Heart right ventricle (tissue), 16 donors: Measurements from ENCODE around the gene GNGT1. TPM values are rescaled to one million over a fixed set of nuclear protein-coding genes. Genes with fewer than 3 reads are reported as not detected.
A peak's percentile ranks its signal among the peaks of the same experiment; 100 is the strongest.

Experiments
- ATAC-seq, 8 donors: fragments of 200-7000 bp; cut with Tn5 transposase; one replicate each; pipeline ENCODE4 v1.9.1; 2020; ENCODE audit warnings: mild to moderate bottlenecking in 8 of 8, moderate library complexity in 8 of 8, moderate number of reproducible peaks in 1 of 8
- DNase-seq, 2 donors: peaks; one replicate each; pipeline ENCODE4 v3.0.0-alpha.2; 2020
- H3K27ac ChIP-seq, 10 donors: fragments of 200-600 bp; sonication (generic) in 2 of 10; one replicate each; pipeline versions ENCODE4 v1.5.0 to v1.8.0; 2020 to 2022; ENCODE audit warnings: mild to moderate bottlenecking in 3 of 10
- H3K27me3 ChIP-seq, 7 donors: fragments of 200-600 bp; one replicate each; pipeline ENCODE4 v1.8.0; 2021 to 2022; ENCODE audit warnings: mild to moderate bottlenecking in 2 of 7
- H3K36me3 ChIP-seq, 9 donors: fragments of 200-600 bp; sonication (generic) in 1 of 9; one replicate each; pipeline versions ENCODE4 v1.5.0 to v1.8.0; 2020 to 2022; ENCODE audit warnings: mild to moderate bottlenecking in 2 of 9
- H3K4me1 ChIP-seq, 9 donors: fragments of 200-600 bp; sonication (generic) in 1 of 9; one replicate each; pipeline versions ENCODE4 v1.5.0 to v1.8.0; 2020 to 2022; ENCODE audit warnings: mild to moderate bottlenecking in 4 of 9
- H3K4me3 ChIP-seq, 10 donors: fragments of 200-600 bp; sonication (generic) in 2 of 10; one replicate each; pipeline versions ENCODE4 v1.5.0 to v1.8.0; 2020 to 2022; ENCODE audit warnings: mild to moderate bottlenecking in 7 of 10, moderate library complexity in 2 of 10
- H3K9me3 ChIP-seq, 11 donors: fragments of 200-600 bp in 10 of 11; sonication (generic) in 2 of 11; one replicate each; pipeline versions ENCODE4 v1.5.0 to v1.8.0; 2013 to 2022; ENCODE audit warnings: mild to moderate bottlenecking in 2 of 11, control low read depth in 1 of 11, moderate library complexity in 1 of 11
- CTCF ChIP-seq, 9 donors: fragments of 200-600 bp; sonication (generic) in 2 of 9; IDR thresholded peaks; one replicate each; pipeline versions ENCODE4 v1.5.0 to v1.8.0; 2021 to 2022; ENCODE audit warnings: antibody characterized with exemption in 9 of 9, mild to moderate bottlenecking in 5 of 9, moderate library complexity in 1 of 9
- WGBS, 2 donors: extraction: QIAGEN DNeasy Blood & Tissue Kit; methylation state at CpG; one replicate each; pipeline ENCODE4 v1.1.7; 2013; ENCODE audit warnings: inconsistent platforms in 1 of 2; 5-methylcytosine and 5-hydroxymethylcytosine counted together
- intact Hi-C, 10 donors: fragments of 100-400 bp; cut with DNase I; formaldehyde crosslinking; loops; one replicate each; pipeline versions ENCODE4 v1.11.1 to v1.14.2; 2022
- polyA plus RNA-seq, 2 donors: library from polyadenylated mRNA; stranded (reverse); fragments of 200-250 nt; gene quantifications; one replicate each; pipeline ENCODE4 v1.2.3, GENCODE V29; 2013
- total RNA-seq, 10 donors: library from RNA; stranded (reverse); fragmentation: NEBNext Ultra II Directional in 3 of 10; extraction: Animal tissue kit (Norgen Biotek cat#: 25700) in 3 of 10; gene quantifications; one replicate each; pipeline versions ENCODE4 v1.2.1 to v1.2.4, GENCODE V29; 2021 to 2023
- donor health status: Arrhythmogenic right ventricular cardiomyopathy.
- donor health status: ischemic (EF 13 %, LVEDD 7.1; RV severe dilation, severe dysfunction).
- donor health status: healthy with polysubstance abuse.
- donor health status: DM: no; HTN: yes; CAD: no.
- donor health status: DM: no; HTN: no; CAD: no.
- donor health status: ischemic (EF 25% LVEDD 6.9; RV normal size, moderate dysfunction).
- donor health status: ischemic (EF 25% LVEDD 5.7; RV mildly dilated, moderate dysfunction).
- donor health status: healthy.
- donor health status: DM: yes; HTN: yes; CAD: no.
- donor health status: Ischemic cardiomyopathy.
- donor health status: ischemic (EF 35%, LVEDD 5.7; RV mildly dilated, moderate dysfunction).
- donor health status: nonischemic (EF 11% LVEDD 7.7; RV severe dilation, severe dysfunction).
- donor health status: DM: yes; HTN: yes; CAD: no.
- donor health status: PGD.
- donor health status: ischemic (EF 29% LVEDD 5.4; RV normal size, mild dysfunction).
- donor health status: nonischemic (EF 23%, LVEDD 6.1; RV moderate dilation, normal function).

The GNGT1 gene
- total and polyA plus RNA-seq, 12 donors: not detected

GRCh38 chr7:93923296-93923695 is 16.9 kb downstream of the GNGT1 start:
- intact Hi-C loops: loop anchor here in 4 of 10 donors (5.0 kb wide), 1 partner anchor 79 kb away; the partner anchor contains the start of gene BET1 (in 4 of the 4)
- TF ChIP-seq CTCF (IDR thresholded peaks at IDR 0.05): no peak
- Histone ChIP-seq H3K36me3 (peaks cover 0 to 23% (median 5%) of the 10 kb centered on the region in 9 donors), H3K9me3 (no peaks in the 10 kb centered on the region), H3K4me1 (peaks cover 0 to 56% (median 26%) of the 10 kb centered on the region in 9 donors), H3K27ac (peak overlapping the region; percentile 84 to 98 (median 90)), H3K4me3 (peak overlapping the region; percentile 34 to 80 (median 62)), H3K27me3 (peaks cover 0 to 30% (median 0%) of the 10 kb centered on the region in 7 donors)
- WGBS, 2 donors: 37 to 46% methylated on average over 6 of the region's 6 CpGs
- DNase-seq: no peak
- peak in 1 of 8 donors; percentile 18 for ATAC-seq

DNA sequence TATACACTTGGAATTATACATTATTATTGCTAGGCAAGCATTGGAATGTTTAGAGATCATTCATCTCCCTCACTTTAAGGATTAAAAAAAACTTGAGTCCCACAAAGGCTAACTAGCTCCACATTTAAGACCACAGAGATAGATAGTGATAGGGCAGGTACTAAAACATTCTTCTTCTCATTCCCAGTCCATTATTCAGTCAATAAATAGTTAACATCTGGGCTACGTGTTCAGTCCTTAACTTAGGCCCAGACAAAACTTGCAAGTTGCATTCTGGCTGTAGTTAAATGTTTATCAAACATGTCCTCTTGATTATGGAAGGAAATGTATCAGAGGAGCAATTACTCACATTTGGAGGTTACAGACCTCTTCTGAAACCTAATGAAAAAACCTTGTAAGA is 17.6 kb downstream of the GNGT1 start:
- intact Hi-C loops: loop anchor here in 4 of 10 donors (5.0 kb wide), 1 partner anchor 78 kb away; the partner anchor contains the start of gene BET1 (in 4 of the 4)
- 26% methylated on average over 1 of the region's 1 CpG for WGBS, 2 donors
- no peak for DNase-seq
- peak overlapping the region; percentile 34 to 80 (median 62) for H3K4me3 ChIP-seq
- ATAC-seq: no peak
- H3K9me3 ChIP-seq: no peaks in the 10 kb centered on the region
- TF ChIP-seq CTCF (IDR thresholded peaks at IDR 0.05): no peak
- peak overlapping the region; percentile 36 to 98 (median 90) for H3K27ac ChIP-seq
- H3K4me1 ChIP-seq: peaks cover 0 to 56% (median 26%) of the 10 kb centered on the region in 9 donors
- peaks cover 0 to 30% (median 0%) of the 10 kb centered on the region in 7 donors for H3K27me3 ChIP-seq
- H3K36me3 ChIP-seq: peaks cover 0 to 23% (median 5%) of the 10 kb centered on the region in 9 donors

GRCh38 chr7:93926800-93927199 is 20.4 kb downstream of the GNGT1 start:
- Histone ChIP-seq H3K27me3 (peaks cover 0 to 15% (median 0%) of the 10 kb centered on the region in 7 donors), H3K36me3 (peaks cover 0 to 23% (median 5%) of the 10 kb centered on the region in 9 donors), H3K4me3 (peak overlapping the region in 1 of 10 donors; percentile 9), H3K4me1 (peaks cover 0 to 52% (median 20%) of the 10 kb centered on the region in 9 donors), H3K27ac (peak overlapping the region in 6 of 10 donors; percentile 38 to 96 (median 50)), H3K9me3 (no peaks in the 10 kb centered on the region)
- DNase-seq (no peak), ATAC-seq (peak in 1 of 8 donors; percentile 76)
- intact Hi-C loops: loop anchor here in 1 of 10 donors (5.0 kb wide), 1 partner anchor 76 kb away; the partner anchor contains the start of gene BET1
- no peak for TF ChIP-seq CTCF (IDR thresholded peaks at IDR 0.05)
- 45 to 63% methylated on average over 1 of the region's 1 CpG for WGBS, 2 donors

GRCh38 chr7:93927585-93927984 is 21.2 kb downstream of the GNGT1 start:
- Histone ChIP-seq H3K9me3 (no peaks in the 10 kb centered on the region), H3K27ac (peak overlapping the region in 8 of 10 donors; percentile 38 to 96 (median 50)), H3K4me3 (peak overlapping the region in 1 of 10 donors; percentile 9), H3K27me3 (peaks cover 0 to 7% (median 0%) of the 10 kb centered on the region in 7 donors), H3K36me3 (peaks cover 0 to 23% (median 5%) of the 10 kb centered on the region in 9 donors), H3K4me1 (peaks cover 0 to 51% (median 20%) of the 10 kb centered on the region in 9 donors)
- no peak for DNase-seq
- peak in 6 of 8 donors; percentile 56 to 82 (median 75) for ATAC-seq
- no peak for TF ChIP-seq CTCF (IDR thresholded peaks at IDR 0.05)
- intact Hi-C loops: loop anchor here in 1 of 10 donors (5.0 kb wide), 1 partner anchor 75 kb away; the partner anchor contains the start of gene BET1
- WGBS, 2 donors: 57 to 74% methylated on average over 3 of the region's 3 CpGs
